Skin of body (tissue), 2 donors: ENCODE data around the gene SIM1. TPM values are rescaled to one million over a fixed set of nuclear protein-coding genes. Genes with fewer than 3 reads are reported as not detected.

Experiments
- DNase-seq: peaks from one replicate; lab custom pipeline; 2025; lab: John Stamatoyannopoulos, UW
- total RNA-seq: library from RNA; depleted of rRNA; stranded (reverse); fragments of >200 nt; gene quantifications from one replicate; pipeline ENCODE4 v1.2.3, GENCODE V29; 2014

The SIM1 gene
- total RNA-seq, 1 donor from 2014 or later: 2.5 TPM

- DNase-seq: no peak
Measured at GRCh38 chr6:100430962-100431361, 33.8 kb downstream of the SIM1 start.

DNA sequence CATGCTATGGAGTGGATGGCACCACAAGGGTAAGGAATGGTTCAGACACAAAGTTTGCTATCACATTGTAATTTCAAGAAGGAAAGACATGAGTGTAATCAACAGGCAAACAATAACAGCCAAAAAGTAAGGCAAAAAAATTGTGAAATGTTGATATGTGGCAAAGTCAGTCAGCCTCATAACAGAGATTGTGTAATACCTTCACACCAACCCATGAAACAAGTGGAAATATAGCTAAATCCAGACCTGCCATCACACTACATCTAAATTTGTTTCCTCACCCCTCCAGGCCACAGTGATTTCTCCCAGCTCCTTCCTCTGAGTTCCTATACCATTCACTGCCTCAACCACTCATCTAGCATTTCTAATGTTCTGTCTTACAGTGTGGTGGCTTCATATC lies 37.3 kb downstream of the SIM1 start:
- no peak for DNase-seq

DNA sequence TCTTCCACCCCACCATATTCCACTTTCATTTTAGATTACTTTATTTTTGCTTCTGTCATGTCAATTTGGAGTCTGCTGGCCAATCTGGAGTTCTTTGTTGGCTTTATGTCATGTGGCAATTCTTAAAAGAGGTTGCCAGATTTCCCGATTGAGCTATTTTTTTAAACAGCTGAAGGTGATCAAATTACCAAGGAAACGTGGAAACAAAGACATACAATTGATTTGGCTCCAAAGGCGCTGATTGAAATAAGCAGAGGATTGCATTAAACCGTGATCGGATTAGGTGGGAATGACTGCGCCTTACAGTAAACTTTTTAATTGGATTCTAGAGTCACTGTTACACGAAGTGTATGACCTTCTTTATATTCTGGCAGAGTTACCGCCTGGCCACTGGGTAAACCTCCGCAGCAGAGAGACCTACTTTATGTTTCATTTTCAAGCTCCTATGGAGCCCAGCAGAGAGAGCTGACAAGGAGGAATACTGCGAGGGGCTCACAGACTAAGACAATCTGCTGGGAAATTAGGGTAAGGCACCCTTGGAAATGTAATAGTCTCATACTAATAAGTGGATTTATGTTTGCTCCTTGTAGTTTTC lies 37.9 kb downstream of the SIM1 start:
- DNase-seq: no peak

DNA sequence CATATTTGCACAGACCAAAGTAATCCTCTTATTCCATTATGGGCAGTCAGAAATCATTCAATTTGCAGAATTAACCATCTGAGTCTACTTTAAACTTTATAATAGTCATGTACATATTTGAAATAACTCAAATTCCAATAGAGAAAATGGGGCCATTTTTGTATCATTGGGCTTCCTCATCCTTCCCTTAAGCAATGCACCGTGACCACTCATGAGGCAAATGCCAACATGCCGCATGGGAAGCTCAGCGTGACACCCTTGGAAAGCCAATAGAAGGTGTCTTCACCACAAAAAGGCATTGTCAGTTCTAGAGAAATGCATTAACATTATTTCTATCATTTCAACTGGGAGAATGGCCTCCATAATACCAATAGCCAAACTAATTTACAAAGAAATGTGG lies 38.5 kb downstream of the SIM1 start:
- DNase-seq: no peak

DNA sequence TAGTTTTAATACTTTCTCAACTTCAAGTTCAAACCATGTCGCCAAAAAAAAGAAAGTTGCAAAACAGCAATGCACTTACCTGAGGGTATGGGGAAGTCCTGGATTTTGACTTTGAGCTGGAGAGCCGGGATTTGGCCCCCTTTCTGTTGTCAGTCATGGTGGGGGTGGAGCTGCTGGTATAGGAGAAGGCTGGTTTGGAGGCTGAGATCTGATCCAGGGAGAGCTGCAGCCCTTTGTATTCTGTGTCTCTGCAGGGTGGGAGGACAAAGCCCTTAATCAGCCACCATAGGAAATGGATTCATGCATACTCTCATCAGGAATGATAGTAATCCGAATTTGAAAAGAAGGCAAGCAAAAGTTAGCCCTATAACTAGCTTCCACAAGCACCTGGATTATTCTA lies 44.0 kb downstream of the SIM1 start:
- DNase-seq: no peak

DNA sequence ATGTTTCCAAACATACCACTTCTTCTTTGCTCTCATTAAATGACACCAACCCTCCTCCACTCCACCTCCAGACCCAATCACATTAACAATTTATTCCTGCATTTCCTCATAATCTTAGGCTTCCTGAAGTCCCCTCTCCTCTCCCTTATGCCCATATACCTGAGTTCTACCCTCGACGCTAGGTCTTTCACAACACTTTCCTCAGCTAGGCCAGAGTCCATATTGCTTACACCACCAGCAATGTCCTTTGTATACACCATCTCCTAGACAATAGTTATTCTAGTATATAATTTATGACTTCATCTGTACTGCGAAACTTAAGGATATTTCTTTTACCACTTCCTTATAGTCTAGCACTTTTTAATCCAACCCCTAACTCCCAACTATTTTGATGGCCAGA lies 47.7 kb downstream of the SIM1 start:
- no peak for DNase-seq

DNA sequence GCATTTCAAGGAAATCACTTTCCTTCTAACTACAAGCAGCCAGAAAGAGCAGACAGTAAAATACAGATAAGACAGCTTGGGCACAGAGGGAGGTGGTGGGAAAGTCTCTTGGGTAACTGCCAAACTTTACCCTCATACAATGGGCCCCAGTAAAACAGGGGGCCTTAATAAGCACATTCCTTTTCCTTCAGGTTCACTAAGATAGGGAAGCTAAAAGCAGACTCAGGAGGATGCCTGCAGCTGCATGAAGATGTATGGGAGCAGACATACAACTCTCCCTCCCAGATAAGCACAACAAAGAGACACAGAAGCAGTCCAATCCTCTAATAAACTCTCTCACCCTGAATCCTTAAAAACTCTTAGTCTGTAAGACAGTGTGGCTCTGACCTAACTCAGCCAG lies 49.0 kb downstream of the SIM1 start:
- no peak for DNase-seq

- DNase-seq: no peak
Measured at GRCh38 chr6:100412872-100413271, 51.8 kb downstream of the SIM1 start.

DNA sequence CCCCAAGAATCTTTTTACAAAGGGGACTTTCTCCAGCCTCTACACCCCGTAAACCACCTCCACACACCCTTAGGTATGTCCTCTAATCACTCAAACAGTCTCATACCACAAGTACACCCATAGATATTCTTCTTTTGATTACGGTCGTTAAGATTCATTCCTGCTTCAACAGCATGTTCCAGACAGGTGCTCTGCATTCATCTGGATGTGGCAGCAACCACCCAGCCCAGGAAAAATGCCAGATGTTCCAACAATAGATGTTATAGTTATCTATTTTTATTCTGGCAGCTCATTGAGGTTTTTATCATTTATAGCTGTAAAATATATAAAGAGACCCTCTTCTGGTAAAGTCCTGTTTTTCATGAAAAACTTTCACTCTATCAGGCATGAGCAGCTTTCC lies 60.7 kb downstream of the SIM1 start:
- no peak for DNase-seq

GRCh38 chr6:100393493-100393892 lies 71.2 kb downstream of the SIM1 start:
- DNase-seq: no peak

DNA sequence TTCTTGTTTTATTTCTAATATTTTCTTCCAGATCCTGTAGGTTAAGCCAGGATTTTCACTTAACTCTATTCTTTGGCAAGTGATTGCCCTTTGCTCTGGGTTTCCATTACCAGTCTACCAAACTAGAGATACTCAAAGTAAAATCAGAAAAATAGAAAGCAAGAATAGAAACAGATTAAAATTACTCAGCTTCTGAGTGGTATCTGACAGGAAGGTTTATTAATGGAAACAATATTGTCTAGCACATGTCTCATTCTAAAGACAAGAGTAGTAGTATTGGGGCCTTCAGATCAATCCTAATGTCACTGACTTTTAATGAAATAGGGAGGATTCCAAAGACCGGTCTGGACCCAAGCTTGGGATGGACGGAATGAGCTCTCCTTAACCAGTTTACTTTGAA lies 72.3 kb downstream of the SIM1 start:
- DNase-seq: no peak

DNA sequence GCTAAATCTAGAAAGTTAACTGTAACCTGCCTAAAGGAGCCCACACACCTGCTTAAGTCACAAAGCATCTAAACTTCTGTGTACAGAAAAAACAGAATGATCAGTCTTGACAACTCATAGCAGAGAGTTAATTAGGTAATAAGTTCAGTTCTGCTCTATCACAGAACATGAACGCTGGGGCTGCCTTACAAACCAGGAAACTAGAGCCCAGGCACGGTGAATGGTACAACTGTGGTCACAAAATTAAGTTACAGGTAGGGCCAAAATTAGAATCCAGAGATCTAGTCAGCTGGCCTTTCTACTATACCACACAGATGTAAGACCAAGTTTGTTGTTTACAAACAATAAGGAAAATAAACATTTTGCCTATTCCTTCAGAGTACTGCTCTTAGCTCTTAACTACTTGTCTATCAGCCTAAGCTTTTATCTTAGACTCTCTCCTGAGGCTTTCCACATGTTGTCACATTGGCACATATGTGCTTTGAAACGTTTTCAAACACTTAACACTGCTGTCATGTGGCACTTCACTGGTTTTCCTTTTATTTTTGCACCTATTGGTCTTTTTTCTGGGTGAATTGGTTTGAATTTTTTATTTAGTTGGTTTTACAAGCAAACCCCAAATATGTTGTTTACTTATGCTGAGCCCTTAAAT lies 75.7 kb downstream of the SIM1 start:
- no peak for DNase-seq

GRCh38 chr6:100382767-100383195 lies 81.9 kb downstream of the SIM1 start:
- DNase-seq: no peak

DNA sequence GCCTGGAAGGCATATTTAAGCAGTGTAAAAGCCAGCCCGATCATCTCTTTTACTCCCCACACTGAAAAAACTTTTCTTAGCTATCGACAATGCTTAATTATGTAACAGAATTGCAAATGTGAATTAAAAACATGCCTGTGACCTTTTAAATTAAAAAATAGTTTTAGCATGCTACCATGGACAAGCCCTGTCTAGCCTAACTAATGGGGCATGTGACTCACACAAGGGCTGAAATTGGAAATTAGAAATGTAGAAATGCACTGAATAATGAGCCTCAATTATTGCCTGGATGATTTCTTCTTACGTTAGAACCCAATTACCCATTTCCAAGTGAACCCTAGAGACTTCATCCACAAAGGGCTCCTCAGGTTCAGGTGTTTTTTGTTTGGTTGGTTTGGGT lies 82.7 kb downstream of the SIM1 start:
- no peak for DNase-seq

DNA sequence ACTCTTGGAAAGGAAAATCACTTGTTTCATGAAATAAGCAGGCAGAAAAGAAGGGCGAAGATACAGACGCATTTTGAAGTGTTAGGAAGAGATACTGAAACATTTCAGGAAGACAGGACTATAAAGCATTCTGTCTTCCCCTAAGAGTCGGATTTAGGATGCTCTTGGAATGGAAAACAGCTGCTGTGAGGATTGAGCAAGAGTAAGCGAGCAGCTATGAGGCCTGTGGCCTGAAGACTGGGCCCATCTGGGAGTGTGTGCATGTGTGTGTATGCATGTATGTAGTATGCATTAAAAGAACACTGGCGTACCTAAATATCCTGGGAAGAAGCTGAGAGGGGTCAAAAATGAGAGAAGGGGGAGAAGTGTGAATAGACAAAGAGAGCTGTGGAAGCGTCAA lies 83.6 kb downstream of the SIM1 start:
- DNase-seq: peak; percentile 77

DNA sequence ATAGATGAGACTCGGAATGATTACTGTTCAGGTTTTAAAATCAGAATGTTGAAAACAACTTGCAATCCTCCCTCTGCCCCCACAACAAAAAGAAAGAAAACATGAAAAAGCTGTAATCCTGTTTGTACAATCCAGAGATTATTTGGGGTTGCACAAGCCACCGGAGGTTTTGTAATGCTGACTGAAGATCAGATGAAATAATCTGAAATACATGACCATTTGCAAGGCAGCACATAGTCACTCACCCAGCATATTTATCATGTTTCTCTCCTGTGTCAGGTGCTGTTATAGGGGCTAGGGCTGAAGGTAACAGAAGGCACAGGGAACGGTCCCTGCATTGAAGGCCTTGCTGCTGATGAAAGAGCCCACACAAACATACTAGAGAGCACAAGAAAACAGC lies 85.3 kb downstream of the SIM1 start:
- no peak for DNase-seq

GRCh38 chr6:100378576-100378975 lies 86.1 kb downstream of the SIM1 start:
- DNase-seq: no peak

DNA sequence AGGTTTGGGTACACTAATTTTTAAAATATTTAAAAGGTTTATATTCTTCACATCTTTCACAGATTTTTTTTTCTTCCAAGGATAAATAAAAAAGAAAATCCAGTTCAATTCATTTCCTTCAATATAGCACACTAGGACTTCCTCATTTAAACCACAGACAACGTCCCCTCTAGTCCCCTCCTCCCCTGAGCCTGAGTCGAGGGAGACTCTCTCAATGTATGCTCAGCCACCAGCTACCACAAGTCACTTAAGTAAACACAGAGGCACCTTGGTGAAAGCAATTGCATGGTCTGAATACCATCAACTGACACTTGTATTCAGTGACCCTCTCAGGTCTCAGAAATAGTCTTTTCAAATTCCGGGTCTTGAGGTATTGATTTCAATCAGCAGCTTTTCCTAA lies 88.6 kb downstream of the SIM1 start:
- no peak for DNase-seq

DNA sequence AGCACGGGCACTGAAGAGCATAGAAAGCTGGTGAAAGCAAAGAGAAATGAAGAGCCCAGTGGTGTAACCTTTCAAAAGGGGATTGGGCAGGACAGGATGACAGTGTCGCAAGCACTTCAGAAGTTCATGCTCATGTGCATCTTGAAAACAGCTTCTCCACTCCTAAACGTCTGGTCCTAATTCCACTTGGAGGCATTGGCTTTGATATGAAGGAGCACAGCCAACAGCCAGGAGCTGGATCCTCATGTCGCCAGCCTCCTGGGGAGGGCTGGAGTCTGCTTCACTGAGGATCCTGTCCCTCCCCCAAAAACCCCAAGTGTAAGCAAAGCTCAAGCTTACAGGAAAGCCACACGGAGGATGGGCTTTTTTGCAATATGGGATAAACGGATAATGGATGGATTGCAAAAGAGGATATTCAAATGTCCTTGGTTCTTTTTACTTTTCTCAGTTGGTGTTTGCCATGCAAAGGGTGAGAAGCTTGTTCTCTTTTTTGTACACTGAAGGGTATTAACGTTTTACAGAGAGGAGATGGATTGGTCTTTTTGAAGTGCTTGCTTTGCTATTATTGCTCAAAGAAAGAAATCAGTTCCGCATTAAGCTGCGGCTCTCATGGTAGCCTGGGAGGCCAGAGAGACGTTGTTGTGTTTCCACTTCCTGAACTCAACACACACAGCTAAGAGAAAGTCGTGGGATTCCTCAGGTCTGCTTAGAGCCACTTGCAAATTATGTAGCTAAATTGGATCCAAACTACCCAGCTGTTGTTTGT lies 92.2 kb downstream of the SIM1 start:
- DNase-seq: no peak

GRCh38 chr6:100371591-100371990 lies 93.1 kb downstream of the SIM1 start:
- no peak for DNase-seq

DNA sequence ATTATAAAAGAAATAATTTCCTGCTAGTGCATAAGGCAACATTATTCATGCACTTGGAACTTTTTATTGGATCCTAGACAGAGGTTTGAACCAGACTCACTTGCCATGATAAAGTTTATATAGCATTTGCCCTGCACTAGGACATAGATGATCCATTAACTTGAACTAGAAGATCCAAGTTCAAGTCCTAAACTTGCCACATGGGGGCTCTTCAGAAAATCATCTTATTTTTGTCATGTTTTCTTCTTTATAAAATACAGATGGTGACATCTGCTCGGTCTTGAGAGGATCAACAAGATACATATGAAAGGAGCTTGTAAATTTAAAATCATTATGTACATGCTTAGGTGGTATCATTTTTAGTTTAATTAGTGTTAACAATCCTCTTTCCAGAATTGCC lies 94.5 kb downstream of the SIM1 start:
- DNase-seq: no peak

- DNase-seq: no peak
Measured at GRCh38 chr6:100366419-100366818, 98.3 kb downstream of the SIM1 start.

DNA sequence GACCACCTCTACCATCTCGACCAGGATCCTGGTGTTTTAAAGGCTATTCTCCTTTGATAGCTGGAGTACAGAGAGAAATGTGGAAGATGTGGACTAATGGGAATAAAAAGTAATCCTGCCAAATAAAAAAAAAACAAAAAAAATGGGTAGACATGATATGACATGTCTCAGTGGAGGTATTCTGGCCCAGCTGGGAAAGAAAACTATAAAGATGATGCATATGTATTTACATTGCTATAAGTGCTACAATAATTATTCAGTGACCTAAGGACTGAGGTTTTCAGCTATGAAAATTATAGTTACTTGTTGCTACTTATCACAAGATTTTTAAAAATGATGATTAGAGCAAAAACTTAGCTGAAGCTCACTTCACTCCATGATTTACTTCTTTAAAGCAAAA lies 101.1 kb downstream of the SIM1 start:
- no peak for DNase-seq
